Keratinocyte (primary cell): Measurements from ENCODE around the gene EFCAB13. TPM values are rescaled to one million over a fixed set of nuclear protein-coding genes. Genes with fewer than 3 reads are reported as not detected.

Experiments
- DNase-seq: peaks from one replicate; pipeline ENCODE4 v3.0.0-alpha.2; 2011; ENCODE audit warnings: low read depth, missing footprints, low spot score
- FAIRE-seq: peaks from 2 replicates; lab custom pipeline; 2011; peaks lifted over from hg19 to GRCh38; lab: Jason Lieb, UNC
- H2AFZ ChIP-seq: 2 replicates; pipeline ENCODE4 v1.6.0; 2012; ENCODE audit warnings: low read length, control low read depth, inconsistent platforms; ENCODE audit not compliant: control insufficient read depth
- H3K27ac ChIP-seq: 2 replicates; pipeline ENCODE4 v1.5.1; 2011; ENCODE audit warnings: low read length; ENCODE audit not compliant: control insufficient read depth, insufficient read depth
- H3K27me3 ChIP-seq: 3 replicates; pipeline ENCODE4 v1.6.0; 2011; ENCODE audit warnings: low read length; ENCODE audit not compliant: control insufficient read depth, insufficient read depth; ENCODE audit errors: extremely low read depth
- H3K36me3 ChIP-seq, 2 experiments: 2 replicates in 1 of 2; 3 replicates in 1 of 2; pipeline ENCODE4 v1.5.1; 2011; ENCODE audit warnings: low read length in 2 of 2, mild to moderate bottlenecking in 1 of 2; ENCODE audit not compliant: control insufficient read depth in 2 of 2, insufficient read depth in 2 of 2; ENCODE audit errors: extremely low read depth in 1 of 2
- H3K4me1 ChIP-seq: 3 replicates; pipeline ENCODE4 v1.5.1; 2011; ENCODE audit warnings: low read length; ENCODE audit not compliant: control insufficient read depth, insufficient read depth; ENCODE audit errors: extremely low read depth
- H3K4me2 ChIP-seq: 3 replicates; pipeline ENCODE4 v1.6.0; 2011; ENCODE audit warnings: low read depth, low read length; ENCODE audit not compliant: control insufficient read depth, insufficient read depth; ENCODE audit errors: extremely low read depth
- H3K4me3 ChIP-seq, 3 experiments: fragments of 200-600 bp in 1 of 3; sonication (generic) in 1 of 3; 2 replicates in 2 of 3; 3 replicates in 1 of 3; pipeline ENCODE4 v1.5.1; 2011 to 2016; ENCODE audit warnings: low read length in 3 of 3, mild to moderate bottlenecking in 3 of 3, control low read depth in 2 of 3, inconsistent platforms in 1 of 3, low read depth in 1 of 3, mixed read lengths in 1 of 3, mixed run types in 1 of 3, moderate library complexity in 1 of 3; ENCODE audit not compliant: control insufficient read depth in 2 of 3, insufficient read depth in 2 of 3; ENCODE audit errors: extremely low read depth in 1 of 3
- H3K79me2 ChIP-seq: 2 replicates; pipeline ENCODE4 v1.6.0; 2012; ENCODE audit warnings: low read length; ENCODE audit not compliant: control insufficient read depth, insufficient read depth
- H3K9ac ChIP-seq: 3 replicates; pipeline ENCODE4 v1.6.0; 2011; ENCODE audit warnings: low read length; ENCODE audit not compliant: control insufficient read depth, insufficient read depth; ENCODE audit errors: extremely low read depth
- H3K9me1 ChIP-seq: 3 replicates; pipeline ENCODE4 v1.6.0; 2011; ENCODE audit warnings: low read length; ENCODE audit not compliant: control insufficient read depth, insufficient read depth; ENCODE audit errors: extremely low read depth
- H3K9me3 ChIP-seq: 2 replicates; pipeline ENCODE4 v1.5.1; 2012; ENCODE audit warnings: low read depth, low read length; ENCODE audit not compliant: control insufficient read depth
- H4K20me1 ChIP-seq: 3 replicates; pipeline ENCODE4 v1.6.0; 2011; ENCODE audit warnings: low read length; ENCODE audit not compliant: control insufficient read depth, insufficient read depth; ENCODE audit errors: extremely low read depth
- EZH2 ChIP-seq: IDR thresholded peaks from one replicate; pipeline ENCODE4 v1.6.1; 2012; ENCODE audit warnings: inconsistent platforms, mild to moderate bottlenecking, low read length, moderate library complexity
- dilution Hi-C: fragments of 300-500 bp; cut with MboI; formaldehyde crosslinking; loops from one replicate; pipeline ENCODE4 v1.7.0; 2020; ENCODE audit warnings: low sequenced_read_pairs; ENCODE audit not compliant: extremely low pct_ligation_motif_present
- polyA plus RNA-seq, 5 experiments: library from polyadenylated mRNA; depleted of rRNA in 3 of 5; stranded (reverse) in 3 of 5; stranded (forward) in 1 of 5; unstranded in 1 of 5; fragments of >200 nt; gene quantifications; 1 replicate in 1 of 5; 2 replicates in 3 of 5; 3 replicates in 1 of 5; pipeline versions ENCODE4 v1.2.1 to v1.2.3, GENCODE V29; 2011 to 2012; ENCODE audit warnings: missing spikeins in 2 of 5, low read depth in 1 of 5, low replicate concordance in 1 of 5
- TF ChIP-seq, protein P1 (sequence below), 3 experiments: IDR thresholded peaks in 1 of 3; conservative IDR thresholded peaks in 1 of 3; optimal IDR thresholded peaks in 1 of 3; 2 replicates in 2 of 3; 3 replicates in 1 of 3; pipeline versions ENCODE3 to v1.5.1; 2011; ENCODE audit warnings: low read length in 3 of 3, mild to moderate bottlenecking in 3 of 3, moderate library complexity in 2 of 3, control low read depth in 1 of 3, inconsistent platforms in 1 of 3; ENCODE audit not compliant: insufficient read depth in 2 of 3; ENCODE audit errors: extremely low read depth in 1 of 3

Gene EFCAB13
- polyA plus RNA-seq, 1 donor (not counting 4 experiments of a cell fraction or from before 2014, with no cell fraction given) = 0.63 TPM

GRCh38 chr17:47297661-47298400, 25.9 kb upstream of the EFCAB13 start:
- H3K4me3 ChIP-seq = no peak overlapping the region
- DNase-seq = no peak
- no peak overlapping the region for H3K4me2 ChIP-seq
- no peaks in the 10 kb centered on the region for H4K20me1 ChIP-seq
- H3K9ac ChIP-seq = no peak overlapping the region
- no peak for FAIRE-seq
- no peaks in the 10 kb centered on the region for H3K4me1 ChIP-seq
- dilution Hi-C loops = no loop called here
- H3K9me3 ChIP-seq = peaks cover 9% of the 10 kb centered on the region
- no peaks in the 10 kb centered on the region for H3K9me1 ChIP-seq
- no peaks in the 10 kb centered on the region for H3K36me3 ChIP-seq
- TF ChIP-seq, protein P1, sequence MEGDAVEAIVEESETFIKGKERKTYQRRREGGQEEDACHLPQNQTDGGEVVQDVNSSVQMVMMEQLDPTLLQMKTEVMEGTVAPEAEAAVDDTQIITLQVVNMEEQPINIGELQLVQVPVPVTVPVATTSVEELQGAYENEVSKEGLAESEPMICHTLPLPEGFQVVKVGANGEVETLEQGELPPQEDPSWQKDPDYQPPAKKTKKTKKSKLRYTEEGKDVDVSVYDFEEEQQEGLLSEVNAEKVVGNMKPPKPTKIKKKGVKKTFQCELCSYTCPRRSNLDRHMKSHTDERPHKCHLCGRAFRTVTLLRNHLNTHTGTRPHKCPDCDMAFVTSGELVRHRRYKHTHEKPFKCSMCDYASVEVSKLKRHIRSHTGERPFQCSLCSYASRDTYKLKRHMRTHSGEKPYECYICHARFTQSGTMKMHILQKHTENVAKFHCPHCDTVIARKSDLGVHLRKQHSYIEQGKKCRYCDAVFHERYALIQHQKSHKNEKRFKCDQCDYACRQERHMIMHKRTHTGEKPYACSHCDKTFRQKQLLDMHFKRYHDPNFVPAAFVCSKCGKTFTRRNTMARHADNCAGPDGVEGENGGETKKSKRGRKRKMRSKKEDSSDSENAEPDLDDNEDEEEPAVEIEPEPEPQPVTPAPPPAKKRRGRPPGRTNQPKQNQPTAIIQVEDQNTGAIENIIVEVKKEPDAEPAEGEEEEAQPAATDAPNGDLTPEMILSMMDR (optimal IDR thresholded peaks at IDR 0.05 in 1 of 3, IDR thresholded peaks at IDR 0.05 in 1 of 3, conservative IDR thresholded peaks at IDR 0.05 in 1 of 3; ENCODE audit: extremely low read depth in 1 of 3, insufficient read depth in 2 of 3, low read length in 3 of 3) = no peak
- TF ChIP-seq EZH2 = no peak
- no peak overlapping the region for H2AFZ ChIP-seq
- H3K27me3 ChIP-seq = peaks cover 43% of the 10 kb centered on the region
- no peak overlapping the region for H3K27ac ChIP-seq
- H3K79me2 ChIP-seq = no peaks in the 10 kb centered on the region

GRCh38 chr17:47298712-47299111, 25.0 kb upstream of the EFCAB13 start:
- Histone ChIP-seq H3K9ac (no peak overlapping the region), H3K27me3 (peaks cover 43% of the 10 kb centered on the region), H3K36me3 (no peaks in the 10 kb centered on the region), H3K9me1 (no peaks in the 10 kb centered on the region), H3K79me2 (no peaks in the 10 kb centered on the region), H3K9me3 (peaks cover 9% of the 10 kb centered on the region), H4K20me1 (no peaks in the 10 kb centered on the region), H2AFZ (no peak overlapping the region), H3K4me1 (no peaks in the 10 kb centered on the region), H3K4me3 (no peak overlapping the region), H3K4me2 (no peak overlapping the region), H3K27ac (no peak overlapping the region)
- no peak for TF ChIP-seq EZH2
- TF ChIP-seq, protein P1 (optimal IDR thresholded peaks at IDR 0.05 in 1 of 3, IDR thresholded peaks at IDR 0.05 in 1 of 3, conservative IDR thresholded peaks at IDR 0.05 in 1 of 3; ENCODE audit: extremely low read depth in 1 of 3, insufficient read depth in 2 of 3, low read length in 3 of 3) = no peak
- dilution Hi-C loops = no loop called here
- no peak for FAIRE-seq
- no peak for DNase-seq
